Spleen (tissue), 7 donors: ENCODE measurements around the gene RUNDC1.

Experiments
- POLR2A ChIP-seq, 3 donors: fragments of 450-650 bp; IDR thresholded peaks; one replicate each; pipeline ENCODE4 v1.5.1; 2017; ENCODE audit warnings: antibody characterized with exemption in 3 of 3, mild to moderate bottlenecking in 1 of 3
- TF ChIP-seq, protein P1 (sequence below), 11 experiments: fragments of 200-600 bp in 7 of 11; fragments of 450-650 bp in 4 of 11; sonication (generic) in 4 of 11; IDR thresholded peaks in 8 of 11; conservative IDR thresholded peaks in 3 of 11; 1 replicate in 7 of 11; 2 replicates in 4 of 11; pipeline versions ENCODE4 v1.4.0 to v1.8.0; 2016 to 2021; ENCODE audit warnings: antibody characterized with exemption in 11 of 11, inconsistent platforms in 4 of 11, mild to moderate bottlenecking in 1 of 11
- donor health status: DM: no; HTN: no; CAD: no; lungs with moderate emphysema.
- donor health status: DM: no; HTN: no; CAD: no.
- donor health status: DM: no; HTN: no; CAD: no.

- no peak for TF ChIP-seq POLR2A (IDR thresholded peaks at IDR 0.05)
- TF ChIP-seq, protein P1, sequence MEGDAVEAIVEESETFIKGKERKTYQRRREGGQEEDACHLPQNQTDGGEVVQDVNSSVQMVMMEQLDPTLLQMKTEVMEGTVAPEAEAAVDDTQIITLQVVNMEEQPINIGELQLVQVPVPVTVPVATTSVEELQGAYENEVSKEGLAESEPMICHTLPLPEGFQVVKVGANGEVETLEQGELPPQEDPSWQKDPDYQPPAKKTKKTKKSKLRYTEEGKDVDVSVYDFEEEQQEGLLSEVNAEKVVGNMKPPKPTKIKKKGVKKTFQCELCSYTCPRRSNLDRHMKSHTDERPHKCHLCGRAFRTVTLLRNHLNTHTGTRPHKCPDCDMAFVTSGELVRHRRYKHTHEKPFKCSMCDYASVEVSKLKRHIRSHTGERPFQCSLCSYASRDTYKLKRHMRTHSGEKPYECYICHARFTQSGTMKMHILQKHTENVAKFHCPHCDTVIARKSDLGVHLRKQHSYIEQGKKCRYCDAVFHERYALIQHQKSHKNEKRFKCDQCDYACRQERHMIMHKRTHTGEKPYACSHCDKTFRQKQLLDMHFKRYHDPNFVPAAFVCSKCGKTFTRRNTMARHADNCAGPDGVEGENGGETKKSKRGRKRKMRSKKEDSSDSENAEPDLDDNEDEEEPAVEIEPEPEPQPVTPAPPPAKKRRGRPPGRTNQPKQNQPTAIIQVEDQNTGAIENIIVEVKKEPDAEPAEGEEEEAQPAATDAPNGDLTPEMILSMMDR (IDR thresholded peaks at IDR 0.05 in 8 of 11, conservative IDR thresholded peaks at IDR 0.05 in 3 of 11), result no peak
Measured at GRCh38 chr17:42985225-42985624, 4.9 kb downstream of the RUNDC1 start.
